HFFc6 (cell line): ENCODE data around the gene TTLL12. TPM values are rescaled to one million over a fixed set of nuclear protein-coding genes. Genes with fewer than 3 reads are reported as not detected.

Experiments
- DNase-seq: peaks from one replicate; pipeline ENCODE4 v3.0.0-alpha.2; 2018
- H3K27ac Mint-ChIP-seq: 2 replicates; pipeline ENCODE4 v1.8.0; 2020; ENCODE audit warnings: mild to moderate bottlenecking, mixed read lengths
- H3K27me3 Mint-ChIP-seq: 2 replicates; pipeline ENCODE4 v1.8.0; 2021; ENCODE audit warnings: mild to moderate bottlenecking, moderate library complexity, mixed read lengths; ENCODE audit not compliant: insufficient read depth
- H3K36me3 Mint-ChIP-seq: 2 replicates; pipeline ENCODE4 v1.8.0; 2021; ENCODE audit warnings: low read depth, mixed read lengths
- H3K4me1 Mint-ChIP-seq: 2 replicates; pipeline ENCODE4 v1.8.0; 2020; ENCODE audit warnings: low read depth, mixed read lengths
- H3K4me3 Mint-ChIP-seq: 2 replicates; pipeline ENCODE4 v1.8.0; 2020; ENCODE audit warnings: mild to moderate bottlenecking, moderate library complexity, mixed read lengths
- H3K9me3 Mint-ChIP-seq: 2 replicates; pipeline ENCODE4 v1.8.0; 2020; ENCODE audit warnings: mild to moderate bottlenecking, mixed read lengths
- CTCF ChIP-seq: fragments of 200-600 bp; sonication (generic); IDR thresholded peaks from 2 replicates; pipeline ENCODE4 v1.5.0; 2021; ENCODE audit warnings: antibody characterized with exemption, mild to moderate bottlenecking
- total RNA-seq, 6 experiments: library from RNA; stranded (reverse); fragmentation: NEBNext Ultra II Directional; extraction: Animal tissue kit (Norgen Biotek cat#: 25700); gene quantifications; 2 replicates in 1 of 6; 3 replicates in 5 of 6; pipeline ENCODE4 v1.2.3, GENCODE V29; 2021

TTLL12 gene
- total RNA-seq, 6 experiments from 2014 or later: 33.9 to 42.4 (median 38.7) TPM

GRCh38 chr22:43201486-43202219 lies 14.7 kb upstream of the TTLL12 start:
- H3K36me3 Mint-ChIP-seq: no peaks in the 10 kb centered on the region
- H3K4me3 Mint-ChIP-seq: no peak overlapping the region
- peaks cover 20% of the 10 kb centered on the region for H3K4me1 Mint-ChIP-seq
- H3K27me3 Mint-ChIP-seq: peaks cover 36% of the 10 kb centered on the region
- DNase-seq: no peak
- no peaks in the 10 kb centered on the region for H3K9me3 Mint-ChIP-seq
- H3K27ac Mint-ChIP-seq: no peak overlapping the region
- TF ChIP-seq CTCF: no peak

- no peaks in the 10 kb centered on the region for H3K9me3 Mint-ChIP-seq
- no peak overlapping the region for H3K27ac Mint-ChIP-seq
Observed at GRCh38 chr22:43200555-43200954, 13.6 kb upstream of the TTLL12 start.

GRCh38 chr22:43200031-43200430 lies 13.1 kb upstream of the TTLL12 start:
- Mint-ChIP-seq H3K9me3 (no peaks in the 10 kb centered on the region), H3K36me3 (no peaks in the 10 kb centered on the region), H3K4me1 (peaks cover 26% of the 10 kb centered on the region), H3K4me3 (no peak overlapping the region), H3K27me3 (peaks cover 40% of the 10 kb centered on the region), H3K27ac (no peak overlapping the region)
- TF ChIP-seq CTCF: no peak
- no peak for DNase-seq

More at GRCh38 chr22:43200555-43200954, 13.6 kb upstream of the TTLL12 start:
- Mint-ChIP-seq H3K4me1 (peaks cover 26% of the 10 kb centered on the region), H3K36me3 (no peaks in the 10 kb centered on the region), H3K27me3 (peaks cover 40% of the 10 kb centered on the region), H3K4me3 (no peak overlapping the region)
- TF ChIP-seq CTCF: no peak
- DNase-seq: no peak

GRCh38 chr22:43199541-43199940 lies 12.6 kb upstream of the TTLL12 start:
- Mint-ChIP-seq H3K9me3 (no peaks in the 10 kb centered on the region), H3K4me3 (no peak overlapping the region), H3K27ac (no peak overlapping the region), H3K27me3 (peaks cover 35% of the 10 kb centered on the region), H3K4me1 (peaks cover 26% of the 10 kb centered on the region), H3K36me3 (no peaks in the 10 kb centered on the region)
- no peak for DNase-seq
- no peak for TF ChIP-seq CTCF

GRCh38 chr22:43198936-43199335 lies 12.0 kb upstream of the TTLL12 start:
- H3K27me3 Mint-ChIP-seq: peaks cover 36% of the 10 kb centered on the region
- no peak overlapping the region for H3K27ac Mint-ChIP-seq
- no peak for TF ChIP-seq CTCF
- H3K36me3 Mint-ChIP-seq: no peaks in the 10 kb centered on the region
- H3K4me3 Mint-ChIP-seq: no peak overlapping the region
- no peaks in the 10 kb centered on the region for H3K9me3 Mint-ChIP-seq
- peaks cover 26% of the 10 kb centered on the region for H3K4me1 Mint-ChIP-seq
- no peak for DNase-seq
